ENCODE measurements around the gene GPR35. TPM values are rescaled to one million over a fixed set of nuclear protein-coding genes. Genes with fewer than 3 reads are reported as not detected.
A peak's percentile ranks its signal among the peaks of the same experiment; 100 is the strongest.

GPR35 gene
- total and polyA plus RNA-seq, 2 of the 13 experiments (the other 11 are each of a cell fraction or from before 2014, with no cell fraction given): 27.1 to 44.2 TPM

DNA sequence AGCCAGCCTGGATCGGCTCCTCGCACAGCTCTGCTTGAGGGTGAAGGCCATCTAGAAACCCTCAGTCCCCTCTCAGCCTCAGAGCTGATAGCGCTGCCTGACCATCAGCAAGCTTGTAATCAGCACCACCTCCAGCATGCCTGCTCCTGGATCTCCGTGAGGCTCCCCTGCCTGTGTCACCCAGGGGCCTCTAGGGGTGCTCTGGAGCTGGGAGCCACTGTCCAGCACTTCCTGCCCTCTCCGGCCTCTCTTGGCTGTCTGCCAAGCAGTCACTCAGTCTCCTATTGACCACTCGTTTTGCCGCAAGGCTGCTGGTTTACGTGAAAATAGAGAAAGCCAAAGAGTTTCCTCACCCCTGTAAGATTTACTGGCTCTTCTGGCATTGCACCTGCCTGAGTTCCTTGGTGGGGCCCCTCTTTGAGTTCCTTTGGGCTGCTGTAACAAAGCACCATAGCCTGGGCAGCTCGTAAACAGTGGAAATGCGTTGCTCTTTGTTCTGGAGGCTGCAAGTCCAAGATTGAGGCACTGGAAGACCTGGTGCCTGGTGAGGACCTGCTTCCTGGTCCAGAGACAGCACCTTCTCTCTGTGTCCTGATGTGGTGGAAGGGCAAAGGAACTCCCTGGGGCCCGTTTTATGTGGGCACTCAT is 20.9 kb upstream of the GPR35 start (continued):
- TF ChIP-seq, protein P1, sequence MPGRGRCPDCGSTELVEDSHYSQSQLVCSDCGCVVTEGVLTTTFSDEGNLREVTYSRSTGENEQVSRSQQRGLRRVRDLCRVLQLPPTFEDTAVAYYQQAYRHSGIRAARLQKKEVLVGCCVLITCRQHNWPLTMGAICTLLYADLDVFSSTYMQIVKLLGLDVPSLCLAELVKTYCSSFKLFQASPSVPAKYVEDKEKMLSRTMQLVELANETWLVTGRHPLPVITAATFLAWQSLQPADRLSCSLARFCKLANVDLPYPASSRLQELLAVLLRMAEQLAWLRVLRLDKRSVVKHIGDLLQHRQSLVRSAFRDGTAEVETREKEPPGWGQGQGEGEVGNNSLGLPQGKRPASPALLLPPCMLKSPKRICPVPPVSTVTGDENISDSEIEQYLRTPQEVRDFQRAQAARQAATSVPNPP (CRISPR knock-in tag; IDR thresholded peaks at IDR 0.05): no peak
- TF ChIP-seq MAZ (IDR thresholded peaks at IDR 0.05; ENCODE audit: borderline replicate concordance, low read depth, low read length) (peak; percentile 58; the same call in 1 of the 2 replicates), MAZ (CRISPR knock-in tag; IDR thresholded peaks at IDR 0.05; ENCODE audit: low read depth) (peak; percentile 11; the same call in 1 of the 2 replicates), FOXA1 (IDR thresholded peaks at IDR 0.05) (no peak), FOXA1 (CRISPR knock-in tag; IDR thresholded peaks at IDR 0.05) (peak; percentile 68), ZNF383 (CRISPR knock-in tag; IDR thresholded peaks at IDR 0.05; ENCODE audit: borderline replicate concordance) (no peak), HMGA1 (CRISPR knock-in tag; conservative IDR thresholded peaks at IDR 0.05) (no peak), ZBTB20 (CRISPR knock-in tag; IDR thresholded peaks at IDR 0.05; ENCODE audit: borderline replicate concordance, low read depth) (no peak; the same call in 1 of the 2 replicates), SMAD9 (CRISPR knock-in tag; IDR thresholded peaks at IDR 0.05) (no peak; the same call in 1 of the 2 replicates), NPAS2 (CRISPR knock-in tag; IDR thresholded peaks at IDR 0.05; ENCODE audit: borderline replicate concordance) (no peak), MIER3 (CRISPR knock-in tag; IDR thresholded peaks at IDR 0.05; ENCODE audit: borderline replicate concordance) (peak; percentile 90; the same call in 1 of the 2 replicates), AGO1 (IDR thresholded peaks at IDR 0.05; ENCODE audit: low read depth, low read length, poor library complexity, severe bottlenecking) (no peak), ZNF83 (CRISPR knock-in tag; IDR thresholded peaks at IDR 0.05; ENCODE audit: borderline replicate concordance) (no peak), ZNF468 (CRISPR knock-in tag; IDR thresholded peaks at IDR 0.05) (no peak), TRIM24 (CRISPR knock-in tag; IDR thresholded peaks at IDR 0.05) (no peak), SMARCE1 (IDR thresholded peaks at IDR 0.05; ENCODE audit: borderline replicate concordance) (no peak), ZNF530 (CRISPR knock-in tag; IDR thresholded peaks at IDR 0.05; ENCODE audit: low read depth) (no peak)
- TF ChIP-seq, protein P2, sequence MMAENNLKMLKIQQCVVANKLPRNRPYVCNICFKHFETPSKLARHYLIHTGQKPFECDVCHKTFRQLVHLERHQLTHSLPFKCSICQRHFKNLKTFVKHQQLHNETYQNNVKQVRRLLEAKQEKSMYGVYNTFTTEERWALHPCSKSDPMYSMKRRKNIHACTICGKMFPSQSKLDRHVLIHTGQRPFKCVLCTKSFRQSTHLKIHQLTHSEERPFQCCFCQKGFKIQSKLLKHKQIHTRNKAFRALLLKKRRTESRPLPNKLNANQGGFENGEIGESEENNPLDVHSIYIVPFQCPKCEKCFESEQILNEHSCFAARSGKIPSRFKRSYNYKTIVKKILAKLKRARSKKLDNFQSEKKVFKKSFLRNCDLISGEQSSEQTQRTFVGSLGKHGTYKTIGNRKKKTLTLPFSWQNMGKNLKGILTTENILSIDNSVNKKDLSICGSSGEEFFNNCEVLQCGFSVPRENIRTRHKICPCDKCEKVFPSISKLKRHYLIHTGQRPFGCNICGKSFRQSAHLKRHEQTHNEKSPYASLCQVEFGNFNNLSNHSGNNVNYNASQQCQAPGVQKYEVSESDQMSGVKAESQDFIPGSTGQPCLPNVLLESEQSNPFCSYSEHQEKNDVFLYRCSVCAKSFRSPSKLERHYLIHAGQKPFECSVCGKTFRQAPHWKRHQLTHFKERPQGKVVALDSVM (CRISPR knock-in tag; IDR thresholded peaks at IDR 0.05): peak; percentile 55; the same call in 1 of the 2 replicates
- TF ChIP-seq, protein P3, sequence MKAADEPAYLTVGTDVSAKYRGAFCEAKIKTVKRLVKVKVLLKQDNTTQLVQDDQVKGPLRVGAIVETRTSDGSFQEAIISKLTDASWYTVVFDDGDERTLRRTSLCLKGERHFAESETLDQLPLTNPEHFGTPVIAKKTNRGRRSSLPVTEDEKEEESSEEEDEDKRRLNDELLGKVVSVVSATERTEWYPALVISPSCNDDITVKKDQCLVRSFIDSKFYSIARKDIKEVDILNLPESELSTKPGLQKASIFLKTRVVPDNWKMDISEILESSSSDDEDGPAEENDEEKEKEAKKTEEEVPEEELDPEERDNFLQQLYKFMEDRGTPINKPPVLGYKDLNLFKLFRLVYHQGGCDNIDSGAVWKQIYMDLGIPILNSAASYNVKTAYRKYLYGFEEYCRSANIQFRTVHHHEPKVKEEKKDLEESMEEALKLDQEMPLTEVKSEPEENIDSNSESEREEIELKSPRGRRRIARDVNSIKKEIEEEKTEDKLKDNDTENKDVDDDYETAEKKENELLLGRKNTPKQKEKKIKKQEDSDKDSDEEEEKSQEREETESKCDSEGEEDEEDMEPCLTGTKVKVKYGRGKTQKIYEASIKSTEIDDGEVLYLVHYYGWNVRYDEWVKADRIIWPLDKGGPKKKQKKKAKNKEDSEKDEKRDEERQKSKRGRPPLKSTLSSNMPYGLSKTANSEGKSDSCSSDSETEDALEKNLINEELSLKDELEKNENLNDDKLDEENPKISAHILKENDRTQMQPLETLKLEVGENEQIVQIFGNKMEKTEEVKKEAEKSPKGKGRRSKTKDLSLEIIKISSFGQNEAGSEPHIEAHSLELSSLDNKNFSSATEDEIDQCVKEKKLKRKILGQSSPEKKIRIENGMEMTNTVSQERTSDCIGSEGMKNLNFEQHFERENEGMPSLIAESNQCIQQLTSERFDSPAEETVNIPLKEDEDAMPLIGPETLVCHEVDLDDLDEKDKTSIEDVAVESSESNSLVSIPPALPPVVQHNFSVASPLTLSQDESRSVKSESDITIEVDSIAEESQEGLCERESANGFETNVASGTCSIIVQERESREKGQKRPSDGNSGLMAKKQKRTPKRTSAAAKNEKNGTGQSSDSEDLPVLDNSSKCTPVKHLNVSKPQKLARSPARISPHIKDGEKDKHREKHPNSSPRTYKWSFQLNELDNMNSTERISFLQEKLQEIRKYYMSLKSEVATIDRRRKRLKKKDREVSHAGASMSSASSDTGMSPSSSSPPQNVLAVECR (CRISPR knock-in tag; IDR thresholded peaks at IDR 0.05; ENCODE audit: borderline replicate concordance): peak; percentile 66; the same call in 1 of the 2 replicates
- TF ChIP-seq, protein P4, sequence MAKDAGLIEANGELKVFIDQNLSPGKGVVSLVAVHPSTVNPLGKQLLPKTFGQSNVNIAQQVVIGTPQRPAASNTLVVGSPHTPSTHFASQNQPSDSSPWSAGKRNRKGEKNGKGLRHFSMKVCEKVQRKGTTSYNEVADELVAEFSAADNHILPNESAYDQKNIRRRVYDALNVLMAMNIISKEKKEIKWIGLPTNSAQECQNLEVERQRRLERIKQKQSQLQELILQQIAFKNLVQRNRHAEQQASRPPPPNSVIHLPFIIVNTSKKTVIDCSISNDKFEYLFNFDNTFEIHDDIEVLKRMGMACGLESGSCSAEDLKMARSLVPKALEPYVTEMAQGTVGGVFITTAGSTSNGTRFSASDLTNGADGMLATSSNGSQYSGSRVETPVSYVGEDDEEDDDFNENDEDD (CRISPR knock-in tag; IDR thresholded peaks at IDR 0.05; ENCODE audit: borderline replicate concordance): no peak
- TF ChIP-seq, protein P5, sequence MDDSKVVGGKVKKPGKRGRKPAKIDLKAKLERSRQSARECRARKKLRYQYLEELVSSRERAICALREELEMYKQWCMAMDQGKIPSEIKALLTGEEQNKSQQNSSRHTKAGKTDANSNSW (CRISPR knock-in tag; IDR thresholded peaks at IDR 0.05; ENCODE audit: borderline replicate concordance): 0 out of 2 replicates have a peak, but pooled peaks have one; percentile 15
